KOPT-K1 (cell line): Measurements from ENCODE around the gene PUM1.

ENCODE experiments used
- H3K27ac ChIP-seq: fragments of 200-600 bp; sonication (generic); 2 replicates; pipeline ENCODE4 v1.5.1; 2016; ENCODE audit warnings: antibody characterized with exemption, mild to moderate bottlenecking, low read depth, low read length; ENCODE audit not compliant: poor library complexity, severe bottlenecking
- H3K36me3 ChIP-seq: fragments of 200-600 bp; sonication (generic); 2 replicates; pipeline ENCODE4 v1.5.1; 2017; ENCODE audit warnings: antibody characterized with exemption, mild to moderate bottlenecking, low read length, moderate library complexity; ENCODE audit not compliant: insufficient read depth
- H3K9me3 ChIP-seq: fragments of 200-600 bp; sonication (generic); 2 replicates; pipeline ENCODE4 v1.5.1; 2017; ENCODE audit warnings: antibody characterized with exemption, low read length, mild to moderate bottlenecking; ENCODE audit not compliant: insufficient read depth, poor library complexity, severe bottlenecking

The PUM1 gene

DNA sequence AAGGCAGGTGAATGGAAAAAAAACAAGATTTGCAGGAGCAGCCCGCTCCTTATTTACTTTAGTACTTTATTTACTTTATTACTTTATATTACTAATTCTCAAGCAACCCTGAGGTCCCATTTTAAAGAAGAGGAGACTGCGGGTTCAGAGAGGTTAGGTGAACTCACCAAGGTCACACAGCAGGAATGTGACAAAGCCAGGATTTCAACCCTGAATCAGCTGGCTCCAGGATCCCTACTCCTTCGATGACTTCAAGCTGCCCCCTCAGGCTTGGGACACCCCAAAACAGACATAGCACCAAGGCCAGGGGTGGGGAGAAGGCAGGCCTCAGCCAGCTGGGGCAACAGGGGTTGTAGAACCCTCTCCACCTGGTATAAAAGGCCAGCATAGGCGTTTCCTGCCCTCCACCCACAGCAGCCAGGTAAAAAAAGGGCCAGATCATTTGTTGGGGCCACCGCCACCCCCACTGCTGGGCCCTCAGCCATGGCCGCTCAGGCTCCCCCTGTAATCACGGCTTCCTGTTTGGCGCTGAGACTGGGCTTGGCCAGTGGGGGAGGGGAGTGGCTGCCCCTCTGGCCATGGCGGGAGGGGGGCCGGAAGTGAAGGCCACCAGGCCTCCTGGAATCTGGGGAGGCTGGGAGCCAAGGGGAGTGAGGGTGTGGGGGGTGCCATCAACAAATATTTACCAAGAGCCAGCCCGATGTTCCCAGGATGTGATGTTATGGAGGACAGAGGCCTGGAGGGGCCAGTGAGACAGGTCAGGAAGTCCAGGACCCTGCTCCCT is 163.5 kb downstream of the PUM1 start:
- Histone ChIP-seq H3K9me3 (no peaks in the 10 kb centered on the region), H3K36me3 (no peaks in the 10 kb centered on the region), H3K27ac (no peak overlapping the region)

DNA sequence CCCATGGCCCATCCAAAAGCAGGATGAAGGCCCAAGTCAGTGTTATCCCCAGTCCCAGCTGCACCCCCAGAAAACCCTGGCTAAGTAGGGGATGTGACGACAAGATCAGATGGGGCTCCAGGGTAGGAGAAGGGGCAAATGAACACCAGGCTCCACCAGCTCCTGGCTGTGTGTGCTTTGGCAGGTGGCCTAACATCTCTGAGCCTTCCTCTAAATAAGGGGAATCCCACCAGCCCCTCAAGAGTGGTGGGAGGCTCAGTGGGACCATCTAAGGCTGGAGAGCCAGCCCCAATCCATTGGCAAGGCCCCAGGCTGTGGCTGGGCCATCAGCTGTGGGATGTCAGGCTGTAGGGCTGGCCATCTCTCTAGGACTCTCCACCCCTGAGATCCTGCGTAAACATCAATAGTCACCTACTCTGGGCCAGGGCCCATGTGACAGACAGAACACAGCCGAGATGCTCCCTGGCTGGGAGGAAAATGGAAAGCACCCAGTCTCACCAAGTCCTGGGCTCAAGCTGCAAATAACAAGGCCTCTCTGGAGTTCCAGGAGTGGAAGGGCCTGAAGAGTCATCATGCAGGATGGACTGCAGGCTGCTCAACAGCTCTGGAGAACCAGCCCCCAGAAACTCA is 164.5 kb downstream of the PUM1 start:
- Histone ChIP-seq H3K27ac (no peak overlapping the region), H3K36me3 (no peaks in the 10 kb centered on the region), H3K9me3 (no peaks in the 10 kb centered on the region)

DNA sequence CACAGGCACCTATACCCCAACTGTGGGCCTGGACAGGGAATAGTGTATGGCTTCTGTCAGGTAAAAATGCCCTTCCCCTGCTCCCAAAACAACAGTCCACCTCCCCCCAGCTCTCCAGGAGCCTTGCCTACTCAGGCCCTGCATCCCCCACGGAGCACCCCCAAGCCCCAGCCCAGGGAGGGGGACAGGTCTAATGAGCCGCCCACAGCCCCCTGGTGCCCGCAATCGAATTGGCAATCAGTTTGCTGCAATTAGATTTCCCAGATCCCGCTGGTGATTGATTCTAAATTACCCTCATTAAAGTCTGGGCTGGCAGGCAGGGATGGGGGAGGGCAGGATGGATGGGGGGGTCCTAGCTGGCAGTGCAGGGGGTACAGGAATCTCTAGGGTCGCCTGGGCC is 165.0 kb downstream of the PUM1 start:
- no peaks in the 10 kb centered on the region for H3K36me3 ChIP-seq
- H3K27ac ChIP-seq = no peak overlapping the region
- no peaks in the 10 kb centered on the region for H3K9me3 ChIP-seq

DNA sequence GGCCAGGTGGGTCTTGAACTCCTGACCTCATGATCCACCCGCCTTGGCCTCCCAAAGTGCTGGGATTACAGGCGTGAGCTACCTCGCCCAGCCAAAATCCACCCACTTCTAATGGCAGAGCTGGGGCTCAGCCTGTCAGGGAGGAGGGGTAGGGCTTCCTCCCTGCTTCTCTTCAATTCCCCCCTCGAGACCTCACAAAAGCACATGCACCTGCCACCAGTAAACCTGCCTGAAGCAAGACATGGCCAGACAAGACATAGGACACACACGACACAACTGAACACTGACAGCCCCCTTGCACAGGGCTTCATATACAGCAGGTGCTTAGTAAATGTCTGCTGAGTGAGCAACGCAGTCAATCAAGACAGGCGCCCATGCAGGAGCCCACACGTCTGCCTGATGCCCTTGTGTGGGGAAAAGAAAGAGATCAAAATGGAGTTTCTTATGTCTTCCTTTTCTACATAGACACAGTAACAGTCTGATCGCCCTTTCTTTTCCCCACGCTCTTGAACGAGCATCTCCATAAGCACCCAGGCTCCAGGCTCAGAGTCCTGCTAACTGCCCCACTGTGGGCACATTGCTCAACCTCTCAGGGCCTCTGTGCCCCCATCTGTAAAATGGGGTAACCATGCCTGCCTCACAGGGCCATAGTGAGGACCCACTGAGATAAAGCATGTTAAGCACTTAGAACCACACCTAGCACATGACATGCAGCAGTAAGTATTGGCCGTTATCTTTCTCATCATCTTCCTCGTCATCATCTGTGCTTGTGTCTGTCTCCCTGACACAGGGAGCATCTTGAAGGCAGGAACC is 165.7 kb downstream of the PUM1 start:
- Histone ChIP-seq H3K36me3 (no peaks in the 10 kb centered on the region), H3K27ac (no peak overlapping the region), H3K9me3 (no peaks in the 10 kb centered on the region)

DNA sequence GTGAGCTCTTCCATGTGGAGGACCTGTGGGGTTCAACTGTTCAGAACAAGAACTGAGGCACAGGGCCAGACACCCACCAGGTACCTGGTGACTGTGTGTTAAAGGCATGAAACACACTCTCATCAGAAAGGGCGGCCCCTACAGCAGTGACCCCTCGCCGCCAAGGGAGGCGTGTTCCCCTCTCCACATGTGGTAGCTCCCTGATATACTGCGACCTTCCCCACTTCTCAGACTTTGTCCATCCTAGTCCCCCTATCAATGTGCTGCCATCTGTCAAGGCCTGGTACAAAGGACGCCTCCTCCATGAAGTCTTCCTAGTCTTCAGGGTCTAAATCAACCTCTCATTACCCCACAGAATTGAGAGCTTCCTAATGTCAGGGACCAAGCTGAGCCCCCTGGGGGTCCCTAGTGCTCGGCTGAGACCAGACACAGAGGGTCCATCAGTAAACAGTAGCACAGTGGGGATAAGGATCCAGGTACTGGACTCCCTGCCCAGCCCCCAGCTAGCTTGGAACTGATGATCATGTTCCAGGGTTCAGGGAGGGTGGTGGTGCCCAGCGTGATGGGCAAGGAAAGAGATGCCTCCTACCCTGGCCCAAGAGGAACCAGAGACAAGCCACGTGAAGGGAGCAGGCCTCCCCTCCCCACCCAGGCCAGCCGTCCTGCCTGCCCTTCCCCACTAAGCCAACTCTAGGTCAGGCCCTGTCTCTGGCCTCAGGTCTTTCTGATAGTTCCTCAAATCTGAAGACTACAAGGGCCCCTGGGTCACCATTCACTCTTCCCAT is 167.3 kb downstream of the PUM1 start:
- H3K9me3 ChIP-seq = no peaks in the 10 kb centered on the region
- no peaks in the 10 kb centered on the region for H3K36me3 ChIP-seq
- no peak overlapping the region for H3K27ac ChIP-seq

DNA sequence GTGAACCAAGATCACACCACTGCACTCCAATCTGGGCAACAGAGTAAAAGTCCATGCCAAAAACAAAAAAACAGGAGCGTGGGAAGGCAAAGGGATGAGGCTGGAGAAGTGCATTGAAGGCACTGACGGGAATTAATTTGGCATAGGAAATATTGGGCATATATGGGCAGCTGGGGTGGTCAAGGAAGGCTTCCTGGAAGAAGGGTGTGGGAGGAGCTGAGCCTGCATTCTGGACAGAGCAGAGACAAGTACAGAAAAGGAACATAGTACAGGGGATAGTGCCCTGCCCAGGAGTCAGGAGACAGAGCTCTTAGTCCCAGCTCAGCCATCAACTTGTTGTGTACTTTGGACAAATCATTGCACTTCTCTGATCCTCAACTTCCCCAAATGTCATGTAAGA is 168.6 kb downstream of the PUM1 start:
- Histone ChIP-seq H3K27ac (no peak overlapping the region), H3K9me3 (no peaks in the 10 kb centered on the region)

DNA sequence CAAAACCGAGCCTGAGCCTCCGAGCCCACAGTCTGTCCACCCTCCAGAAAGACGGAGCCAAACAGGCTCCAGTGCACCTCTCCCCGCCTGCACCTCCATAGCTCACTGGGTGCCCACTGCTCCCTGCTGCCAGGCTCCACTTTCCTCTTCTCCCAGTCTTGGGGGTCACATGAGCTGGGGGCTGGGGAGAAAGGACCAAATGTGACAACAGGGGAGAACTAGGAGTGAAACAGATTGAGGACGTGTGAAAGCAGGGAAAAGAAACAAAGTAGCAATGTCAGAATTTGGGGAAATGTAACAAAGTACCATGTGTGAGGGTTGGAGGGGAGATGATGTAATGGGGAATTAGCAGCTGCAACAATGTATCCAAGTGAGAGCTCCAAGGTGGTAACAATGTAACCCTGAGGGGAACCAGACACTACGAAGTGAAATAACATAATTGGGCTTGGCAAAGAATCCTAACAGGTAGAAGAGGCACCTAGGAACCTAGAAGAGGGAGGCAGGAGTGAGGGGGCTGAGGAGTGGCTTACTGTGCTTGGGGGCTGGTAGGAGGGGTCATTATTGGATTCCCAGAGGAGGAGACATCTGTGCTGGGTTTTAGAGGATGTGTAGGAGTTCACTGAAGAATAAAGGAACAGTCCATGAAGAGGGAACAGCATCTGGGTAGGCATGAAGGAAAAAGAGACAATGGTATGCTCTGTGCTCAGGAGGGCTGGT is 169.4 kb downstream of the PUM1 start:
- Histone ChIP-seq H3K36me3 (no peaks in the 10 kb centered on the region), H3K9me3 (no peaks in the 10 kb centered on the region), H3K27ac (no peak overlapping the region)

More for the DNA sequence above, 168.6 kb downstream of the PUM1 start:
- no peaks in the 10 kb centered on the region for H3K36me3 ChIP-seq

DNA sequence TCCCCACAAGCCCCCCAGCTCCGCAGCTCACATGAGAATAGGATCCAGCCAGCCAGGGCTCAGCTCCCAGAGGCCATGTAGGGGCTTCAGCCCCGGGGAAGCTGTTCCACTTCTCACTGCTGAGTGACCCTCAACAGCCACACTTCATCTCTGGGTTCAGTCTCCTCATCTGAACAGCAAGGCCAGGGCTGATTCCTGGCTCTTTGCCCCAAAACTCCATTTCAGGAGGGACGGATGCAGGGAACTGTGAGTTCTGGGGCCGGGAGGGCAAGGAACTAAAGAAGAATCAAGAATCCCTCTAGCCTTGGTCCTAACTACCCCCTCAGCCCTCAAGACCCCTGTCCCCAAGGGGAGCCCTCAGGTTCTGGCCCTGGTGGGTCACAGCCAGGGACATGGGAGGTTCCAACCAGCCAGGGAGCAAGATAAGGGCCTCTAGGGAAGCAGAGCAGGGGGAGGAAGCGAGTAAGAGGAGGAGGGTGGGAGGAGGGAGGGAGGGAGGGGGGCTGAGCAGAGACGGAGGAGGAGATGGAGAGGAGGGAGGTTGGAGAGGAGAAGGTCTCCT is 170.1 kb downstream of the PUM1 start:
- H3K27ac ChIP-seq = no peak overlapping the region
- no peaks in the 10 kb centered on the region for H3K36me3 ChIP-seq
- H3K9me3 ChIP-seq = no peaks in the 10 kb centered on the region

DNA sequence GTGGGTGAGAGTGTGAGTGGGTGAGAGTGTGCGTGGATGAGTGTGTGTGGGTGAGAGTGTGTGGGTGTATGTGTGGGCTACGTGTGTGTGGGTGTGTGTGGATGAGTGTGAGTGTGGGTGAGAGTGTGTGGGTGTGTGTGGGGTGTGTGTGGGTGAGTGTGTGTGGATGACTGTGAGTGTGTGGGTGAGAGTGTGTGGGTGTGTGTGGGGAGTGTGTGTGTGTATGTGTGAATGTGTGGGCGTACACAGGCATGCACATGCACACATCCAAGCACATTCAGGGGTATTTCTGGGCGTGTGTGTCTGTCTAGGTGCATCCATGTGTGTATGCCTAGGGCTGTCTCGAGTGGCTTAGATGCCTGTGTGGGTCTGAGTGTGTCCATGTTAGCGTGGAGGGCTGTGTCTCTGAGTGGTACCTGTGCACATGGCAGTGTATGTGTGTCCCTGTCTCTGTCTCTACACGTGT is 171.0 kb downstream of the PUM1 start:
- no peaks in the 10 kb centered on the region for H3K36me3 ChIP-seq
- H3K9me3 ChIP-seq = no peaks in the 10 kb centered on the region

DNA sequence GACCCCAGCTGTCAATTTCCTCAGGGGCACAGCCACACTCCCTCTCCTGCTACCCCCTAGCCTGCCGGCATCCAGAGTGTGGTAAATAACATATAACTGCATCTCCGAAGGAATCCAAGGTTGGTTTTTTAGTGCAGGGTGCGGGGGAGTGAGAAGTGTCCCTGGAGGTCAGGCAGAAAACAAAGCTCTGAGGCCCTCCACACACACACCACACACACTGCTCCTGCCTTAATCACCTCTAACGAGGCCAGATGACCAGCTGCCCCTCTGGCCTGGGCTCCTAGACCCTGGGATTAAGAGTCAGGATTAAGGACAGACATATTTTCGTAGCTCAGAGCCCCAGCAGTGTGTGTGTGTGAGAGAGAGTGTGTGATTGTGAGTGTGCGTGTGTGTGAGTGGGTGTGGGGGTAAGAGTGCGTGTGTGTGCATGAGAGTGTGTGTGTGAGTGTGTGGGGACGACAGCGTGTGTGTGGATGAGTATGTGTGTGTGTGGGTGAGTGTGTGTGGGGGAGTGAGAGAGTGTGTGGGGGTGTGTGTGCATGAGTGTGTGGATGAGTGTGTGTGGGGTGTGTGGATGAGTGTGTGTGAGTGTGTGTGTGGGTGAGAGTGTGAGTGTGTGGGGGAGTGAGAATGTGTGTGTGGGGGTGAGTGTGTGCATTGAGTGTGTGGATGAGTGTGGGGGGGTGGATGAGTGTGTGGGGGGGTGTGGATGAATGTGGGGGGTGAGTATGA is 171.6 kb downstream of the PUM1 start:
- no peaks in the 10 kb centered on the region for H3K9me3 ChIP-seq
- no peaks in the 10 kb centered on the region for H3K36me3 ChIP-seq
- H3K27ac ChIP-seq = no peak overlapping the region

More for the DNA sequence above, 171.0 kb downstream of the PUM1 start:
- no peak overlapping the region for H3K27ac ChIP-seq

DNA sequence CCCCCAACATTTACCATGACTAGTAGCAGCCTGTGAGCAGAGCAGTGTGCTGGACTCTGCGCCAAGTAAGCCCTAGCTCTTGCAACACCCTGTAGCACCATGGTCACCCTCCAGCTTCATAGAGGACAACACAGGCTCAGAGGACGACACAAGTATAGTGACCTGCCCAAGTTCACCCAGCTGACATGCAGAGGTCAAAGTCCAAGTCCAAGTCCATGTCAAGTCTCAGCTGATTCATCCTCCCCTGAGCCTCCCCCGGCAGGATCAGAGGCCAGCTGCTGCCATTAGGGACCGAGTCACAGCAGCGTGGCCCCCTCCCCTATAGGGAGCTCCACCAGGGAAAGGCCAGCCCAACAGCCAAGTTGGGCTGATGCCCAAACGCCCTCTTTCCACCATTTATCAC is 172.8 kb downstream of the PUM1 start:
- no peaks in the 10 kb centered on the region for H3K9me3 ChIP-seq
- H3K36me3 ChIP-seq = no peaks in the 10 kb centered on the region
- no peak overlapping the region for H3K27ac ChIP-seq

DNA sequence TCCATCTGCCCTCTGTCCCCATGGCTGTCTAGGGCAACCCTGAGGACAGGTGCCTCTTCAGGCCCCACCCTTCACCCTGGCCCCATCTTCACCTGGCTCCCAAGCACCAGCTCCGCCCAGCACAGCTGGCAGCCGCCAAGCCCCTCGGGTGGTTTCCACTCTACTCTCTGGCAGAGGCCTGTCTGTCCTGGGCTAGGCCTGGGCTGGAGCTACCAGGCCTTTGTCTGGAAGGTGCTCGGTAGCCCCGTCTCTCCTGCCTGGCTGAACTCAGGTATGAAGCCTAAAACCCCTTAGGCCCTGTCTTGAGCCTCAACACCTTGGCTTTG is 174.3 kb downstream of the PUM1 start:
- no peak overlapping the region for H3K27ac ChIP-seq
- H3K36me3 ChIP-seq = no peaks in the 10 kb centered on the region
- H3K9me3 ChIP-seq = no peaks in the 10 kb centered on the region

DNA sequence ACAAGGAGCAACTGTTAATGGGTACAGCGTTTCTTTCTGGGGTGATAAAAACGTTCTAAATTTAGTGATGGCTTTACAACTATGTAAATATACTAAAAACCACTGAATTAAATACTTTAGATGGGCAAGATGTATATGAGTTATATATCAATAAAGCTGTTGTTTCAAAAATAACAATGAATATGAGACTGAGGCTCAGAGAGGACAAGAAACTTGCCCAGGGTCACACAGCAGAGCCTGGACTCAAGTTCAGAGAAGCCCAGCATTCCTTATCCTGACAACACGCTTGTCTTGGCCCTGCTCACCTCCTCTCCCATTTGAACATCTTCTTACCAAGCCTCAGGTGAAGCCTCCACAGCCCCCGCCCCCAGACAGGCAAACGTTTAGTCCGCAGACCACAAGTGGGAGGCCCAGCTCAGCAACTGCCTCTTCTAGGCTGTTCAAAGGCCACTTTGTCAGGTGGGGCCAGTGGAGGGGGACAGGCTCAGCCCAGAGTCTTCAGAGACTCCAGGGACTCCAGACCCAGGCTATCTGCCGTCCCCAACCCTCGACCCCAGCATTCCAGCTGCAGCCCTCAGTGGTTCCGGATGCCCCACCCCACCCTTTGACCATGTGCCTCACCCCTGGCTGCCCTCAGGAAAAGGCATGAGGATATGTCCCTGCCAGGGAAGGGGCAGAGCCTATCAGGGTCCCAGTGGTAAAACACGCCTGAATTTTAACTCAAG is 174.9 kb downstream of the PUM1 start:
- no peaks in the 10 kb centered on the region for H3K9me3 ChIP-seq
- H3K36me3 ChIP-seq = no peaks in the 10 kb centered on the region
- H3K27ac ChIP-seq = no peak overlapping the region
